Stimulated activated CD4-positive, alpha-beta T cell treated with anti-CD3 and anti-CD28 coated beads, Interleukin-15, amount 100 ng/mL, for 48 hours (primary cell): ENCODE measurements around the gene POU6F2.
"Not testable (repeated sequence)": the region's sequence is repeated elsewhere in the genome, so short reads cannot be mapped to it uniquely, and the experiment has no call there.

Source experiments
- DNase-seq, 2 donors: peaks; one replicate each; pipeline ENCODE4 v3.0.0-alpha.2; 2020; ENCODE audit warnings: low read depth in 2 of 2

POU6F2 gene

DNA sequence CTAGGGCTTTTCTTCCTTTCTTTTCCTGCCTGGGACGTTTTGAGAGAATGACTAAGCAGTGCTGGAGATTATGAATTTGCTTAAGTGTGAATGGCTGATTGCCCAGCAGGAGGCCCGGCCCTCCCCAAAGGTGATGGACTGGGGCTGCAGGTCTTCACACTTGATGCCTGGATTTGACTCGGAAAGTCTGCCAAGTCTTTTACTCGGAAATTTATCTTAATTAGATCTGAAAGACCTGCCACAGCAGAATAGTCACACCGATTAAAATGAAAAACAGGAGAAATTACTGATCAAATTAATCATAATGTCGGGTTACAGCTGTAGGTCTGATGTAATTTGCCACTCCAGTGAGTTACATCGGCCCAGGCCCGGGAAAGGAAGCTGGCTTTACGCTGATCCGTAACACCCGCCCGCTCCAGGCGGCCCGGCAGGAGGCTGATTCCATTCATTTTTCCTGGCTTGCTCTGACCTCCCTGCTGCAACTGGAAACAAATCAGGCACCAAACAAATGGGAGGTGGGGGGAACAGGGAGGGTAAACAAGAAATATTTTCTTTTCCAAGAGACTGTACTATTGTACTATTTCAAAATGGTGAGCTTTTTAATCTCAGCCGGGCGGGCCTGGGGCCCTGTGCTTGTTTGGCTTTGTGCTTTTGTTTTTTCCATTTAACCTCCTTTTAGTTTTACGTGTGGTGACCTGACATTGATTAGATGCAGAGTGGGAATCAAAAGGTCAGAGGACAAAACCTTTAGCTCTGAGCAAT lies 376.1 kb downstream of the POU6F2 start:
- no peak for DNase-seq

- DNase-seq = no peak
These were observed 378.0 kb downstream of the POU6F2 start for GRCh38 chr7:39355664-39356063.

DNA sequence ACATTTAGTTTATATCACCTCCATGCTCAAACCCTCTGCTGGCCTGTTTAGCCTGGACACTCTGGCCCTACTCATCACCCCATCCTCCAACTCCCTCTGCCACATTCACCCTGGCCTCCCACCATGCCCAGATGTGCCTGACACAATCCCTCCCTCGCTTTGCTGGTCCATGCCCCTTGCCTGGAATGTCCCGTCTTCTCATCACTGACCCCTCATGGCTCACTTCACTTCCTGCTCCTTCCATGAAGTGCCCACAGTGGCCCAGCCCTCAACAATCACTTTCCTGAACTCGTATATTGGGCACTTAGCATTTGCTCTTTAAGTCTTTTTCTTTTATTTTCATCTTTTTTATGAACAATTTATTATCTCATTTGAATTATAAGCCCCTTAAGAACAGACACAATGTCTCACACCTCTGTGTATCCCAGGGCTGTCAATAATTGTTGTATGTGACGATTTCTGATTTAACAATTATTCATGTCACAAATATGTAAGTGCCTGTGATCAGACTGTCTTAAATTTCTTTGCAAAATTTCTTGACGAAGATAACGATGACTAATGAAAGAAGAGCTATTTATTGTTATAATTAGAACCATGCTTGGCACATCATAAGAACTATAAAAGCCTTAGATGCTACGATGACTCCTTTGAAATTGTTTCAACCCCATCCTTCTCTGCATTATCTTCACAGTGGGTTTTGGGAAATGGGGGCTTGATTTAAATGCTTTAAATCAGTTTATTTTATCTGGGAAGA lies 378.6 kb downstream of the POU6F2 start:
- no peak for DNase-seq

DNA sequence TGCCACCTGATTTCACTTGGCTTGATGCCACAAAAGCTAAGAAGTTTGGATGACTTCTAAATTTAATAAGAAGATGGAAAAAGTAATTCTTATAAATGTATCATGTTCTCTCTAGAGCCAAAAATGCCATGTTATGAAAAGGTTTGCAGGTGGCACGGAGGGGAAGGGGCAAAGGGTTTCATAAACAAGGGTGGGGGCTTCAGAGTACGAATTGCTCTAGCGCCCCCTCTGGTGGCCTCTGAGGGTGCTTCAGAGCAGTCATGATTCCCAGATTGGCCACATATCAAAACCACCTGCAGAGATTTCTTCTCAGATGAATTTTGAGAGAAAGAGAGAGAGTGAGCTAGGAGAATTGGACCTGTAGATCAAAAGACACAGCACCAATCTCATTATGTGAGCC lies 379.9 kb downstream of the POU6F2 start:
- no peak for DNase-seq

GRCh38 chr7:39360038-39360437 lies 382.3 kb downstream of the POU6F2 start:
- no peak for DNase-seq

DNA sequence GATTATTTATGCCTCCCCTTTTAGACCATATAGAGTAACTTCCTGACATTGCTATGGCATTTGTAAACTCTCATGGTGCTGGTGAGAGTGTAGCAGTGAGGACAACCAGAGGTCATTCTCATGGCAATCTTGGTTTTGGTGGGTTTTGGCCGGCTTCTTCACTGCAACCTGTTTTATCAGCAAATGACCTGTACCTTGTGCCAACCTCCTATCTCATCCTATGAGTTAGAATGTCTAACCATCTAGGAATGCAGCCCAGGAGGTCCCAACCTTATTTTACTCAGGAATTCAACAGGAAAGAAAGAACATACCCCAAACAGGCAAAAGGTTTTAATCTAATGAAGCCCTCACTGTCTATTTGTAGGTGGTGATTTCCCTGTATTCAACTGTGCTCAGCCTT lies 383.1 kb downstream of the POU6F2 start:
- no peak for DNase-seq

DNA sequence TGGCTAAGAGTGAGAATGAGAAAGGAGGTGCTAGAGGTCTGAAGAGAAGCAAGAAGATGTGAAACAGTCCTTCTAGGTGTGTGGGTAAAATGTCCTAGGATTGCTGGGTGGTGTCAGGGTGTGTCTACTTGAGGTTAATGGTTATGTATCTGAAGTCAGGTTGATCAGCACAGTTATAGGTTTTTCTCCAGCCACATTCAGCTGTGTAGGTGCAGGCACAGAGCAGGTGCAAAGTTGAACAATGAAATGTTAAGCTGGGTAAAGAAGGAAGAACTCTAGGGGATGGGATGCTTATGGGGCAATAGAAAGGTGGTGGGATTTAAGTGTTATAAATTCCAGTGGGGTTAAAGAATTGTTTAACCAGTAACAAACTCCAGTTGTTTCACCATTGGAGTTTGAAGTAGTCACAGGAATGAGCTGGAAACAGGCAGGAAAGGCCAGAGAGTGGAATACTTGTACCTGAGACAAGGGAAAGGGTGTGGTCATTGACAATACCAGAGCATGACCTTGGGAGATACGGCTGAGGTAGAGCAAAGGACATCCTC lies 388.1 kb downstream of the POU6F2 start:
- DNase-seq = no peak

GRCh38 chr7:39367451-39367850 lies 389.7 kb downstream of the POU6F2 start:
- no peak for DNase-seq

GRCh38 chr7:39367943-39368342 lies 390.2 kb downstream of the POU6F2 start:
- no peak for DNase-seq

DNA sequence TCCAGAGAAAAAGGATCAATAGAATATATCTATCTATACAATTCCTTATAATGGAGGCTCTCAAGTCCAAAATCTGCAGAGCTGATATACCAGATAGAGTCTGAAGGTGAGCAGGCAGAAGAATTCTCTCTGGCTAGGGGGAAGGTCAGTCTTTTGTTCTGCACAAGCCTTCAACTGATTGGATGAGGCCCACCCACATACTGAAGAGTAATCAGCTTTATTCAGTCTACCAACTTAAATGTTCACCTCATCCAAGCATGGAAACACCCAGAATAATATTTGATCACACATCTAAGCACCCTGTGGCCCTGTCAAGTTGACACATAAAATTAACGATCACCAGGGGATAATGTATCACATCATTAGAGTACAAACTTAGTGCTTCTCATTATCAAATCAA lies 394.7 kb downstream of the POU6F2 start:
- DNase-seq = no peak

- no peak for DNase-seq
These were observed 396.8 kb downstream of the POU6F2 start for GRCh38 chr7:39374436-39375040.

DNA sequence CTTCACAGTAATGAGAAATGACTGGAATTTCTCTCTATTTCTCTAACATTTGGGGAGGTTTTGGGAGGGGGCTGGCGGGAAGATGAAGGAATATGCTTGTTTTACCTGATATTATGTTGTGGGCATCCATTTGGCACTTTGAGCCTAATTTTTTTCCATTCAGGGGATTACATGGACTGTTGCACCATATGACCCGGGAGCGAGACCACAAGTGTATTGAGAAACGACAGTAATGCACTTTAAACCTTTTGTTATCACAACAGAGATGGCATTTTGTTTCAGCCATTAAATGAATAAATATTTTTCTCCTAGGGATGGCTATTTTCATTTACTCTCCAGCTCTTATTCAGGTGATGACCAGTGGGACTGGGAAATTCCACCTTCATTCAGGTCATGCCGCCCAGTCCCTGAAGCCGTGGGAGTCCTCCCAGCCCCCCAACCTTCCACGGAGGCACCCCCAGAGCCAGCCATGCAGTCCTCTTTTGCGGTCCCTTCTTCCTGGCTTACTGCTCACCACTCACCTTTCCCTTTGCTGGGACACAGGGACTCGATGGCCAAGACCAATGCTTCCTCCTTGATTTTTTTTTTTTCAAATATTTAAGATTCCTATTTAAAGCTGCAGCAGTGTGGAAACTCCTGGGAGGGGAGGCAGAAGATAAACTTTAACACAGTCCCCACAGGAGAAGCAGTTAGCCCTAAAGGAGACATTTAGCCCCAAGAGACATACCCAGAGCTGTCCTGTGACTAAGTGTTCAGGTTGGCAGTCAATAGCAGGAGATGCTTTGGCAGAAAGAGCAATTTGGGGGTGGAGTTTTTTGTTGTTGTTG lies 397.6 kb downstream of the POU6F2 start:
- no peak for DNase-seq

GRCh38 chr7:39375874-39376190 lies 398.1 kb downstream of the POU6F2 start:
- no peak for DNase-seq

GRCh38 chr7:39376881-39377280 lies 399.2 kb downstream of the POU6F2 start:
- not testable (repeated sequence) for DNase-seq

DNA sequence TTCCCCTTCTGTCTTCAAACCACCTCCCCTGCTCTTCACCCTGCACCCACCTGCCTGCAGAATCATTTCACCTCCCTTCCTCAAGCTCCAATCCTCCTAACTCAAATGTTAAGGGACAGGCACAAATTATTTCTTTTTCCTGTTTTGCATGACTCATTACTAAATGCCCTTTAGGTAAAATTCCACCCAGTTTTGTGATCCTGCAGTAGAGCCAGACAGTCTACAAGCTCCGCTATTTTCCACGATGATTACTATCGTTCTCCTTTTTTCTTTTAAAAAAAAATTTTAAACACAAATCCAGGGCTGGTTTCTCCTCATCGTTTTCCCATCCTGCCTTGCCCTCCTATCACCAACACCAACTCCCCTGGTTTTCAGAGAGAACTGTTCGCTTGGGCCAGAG lies 401.7 kb downstream of the POU6F2 start:
- DNase-seq = no peak

DNA sequence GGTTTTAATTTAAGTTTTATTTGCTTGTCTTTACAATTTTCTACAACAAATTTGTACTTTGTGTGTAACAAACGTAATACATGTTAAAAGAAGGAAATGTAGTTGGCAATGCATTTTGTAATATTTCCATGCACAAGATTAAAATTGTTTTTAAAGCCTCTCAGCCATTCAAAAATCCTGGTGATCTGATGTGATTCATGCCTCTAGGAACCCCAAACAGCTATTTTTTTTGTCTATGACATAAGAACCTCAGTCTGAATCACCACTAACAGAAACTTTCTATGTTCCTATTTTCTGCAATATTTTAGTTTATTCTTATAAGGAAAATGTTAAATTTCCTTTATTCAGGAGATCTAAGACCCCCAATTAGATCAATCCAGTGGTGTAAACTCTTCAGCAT lies 405.4 kb downstream of the POU6F2 start:
- no peak for DNase-seq

- no peak for DNase-seq
These were observed 406.7 kb downstream of the POU6F2 start for GRCh38 chr7:39384386-39384785.

DNA sequence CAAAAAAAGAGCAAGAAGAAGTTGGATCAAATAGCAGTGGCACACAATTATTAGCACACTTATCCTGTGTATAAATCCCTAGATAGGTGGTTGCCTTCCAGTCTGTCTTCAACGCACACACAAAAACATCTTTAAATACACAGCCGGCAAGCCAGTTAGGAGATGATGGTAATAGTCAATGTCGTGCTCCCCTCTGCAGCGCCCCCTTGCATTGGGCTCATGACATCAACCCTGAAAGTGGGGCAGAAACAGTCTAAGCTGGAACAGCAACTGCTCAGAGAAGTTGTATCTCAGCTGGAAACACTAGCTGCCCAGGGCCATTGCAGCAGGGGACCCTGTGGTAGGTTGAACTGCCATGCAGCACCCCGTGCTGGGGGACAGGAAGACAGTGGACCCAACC lies 409.0 kb downstream of the POU6F2 start:
- DNase-seq = no peak

- no peak for DNase-seq
These were observed 414.4 kb downstream of the POU6F2 start for GRCh38 chr7:39392151-39392550.

GRCh38 chr7:39394105-39394680 lies 416.5 kb downstream of the POU6F2 start:
- no peak for DNase-seq

DNA sequence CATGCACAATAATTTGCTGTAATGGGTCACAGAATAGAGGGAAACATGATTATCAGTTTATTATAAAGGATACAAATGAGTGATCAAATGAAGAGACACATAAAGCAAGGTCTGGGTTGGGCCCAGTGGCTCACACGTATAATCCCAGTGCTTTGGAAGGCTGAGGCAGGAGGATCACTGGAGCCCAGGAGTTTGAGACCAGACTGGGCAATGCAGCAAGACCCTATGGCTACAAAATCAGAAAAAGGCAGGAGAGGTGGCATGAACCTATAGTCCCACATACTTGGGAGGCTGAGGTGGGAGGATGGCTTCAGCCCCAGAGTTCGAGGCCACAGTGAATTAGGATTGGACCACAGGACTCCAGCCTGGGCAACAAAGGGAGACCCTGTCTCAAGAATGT lies 421.7 kb downstream of the POU6F2 start:
- no peak for DNase-seq

GRCh38 chr7:39399986-39400385 lies 422.3 kb downstream of the POU6F2 start:
- DNase-seq = no peak
